ENCODE measurements around the gene MAGIX. TPM values are rescaled to one million over a fixed set of nuclear protein-coding genes. Genes with fewer than 3 reads are reported as not detected.

The MAGIX gene
- total RNA-seq, 4 donors from 2014 or later, result 0.69 to 4.6 (median 3.1) TPM

DNA sequence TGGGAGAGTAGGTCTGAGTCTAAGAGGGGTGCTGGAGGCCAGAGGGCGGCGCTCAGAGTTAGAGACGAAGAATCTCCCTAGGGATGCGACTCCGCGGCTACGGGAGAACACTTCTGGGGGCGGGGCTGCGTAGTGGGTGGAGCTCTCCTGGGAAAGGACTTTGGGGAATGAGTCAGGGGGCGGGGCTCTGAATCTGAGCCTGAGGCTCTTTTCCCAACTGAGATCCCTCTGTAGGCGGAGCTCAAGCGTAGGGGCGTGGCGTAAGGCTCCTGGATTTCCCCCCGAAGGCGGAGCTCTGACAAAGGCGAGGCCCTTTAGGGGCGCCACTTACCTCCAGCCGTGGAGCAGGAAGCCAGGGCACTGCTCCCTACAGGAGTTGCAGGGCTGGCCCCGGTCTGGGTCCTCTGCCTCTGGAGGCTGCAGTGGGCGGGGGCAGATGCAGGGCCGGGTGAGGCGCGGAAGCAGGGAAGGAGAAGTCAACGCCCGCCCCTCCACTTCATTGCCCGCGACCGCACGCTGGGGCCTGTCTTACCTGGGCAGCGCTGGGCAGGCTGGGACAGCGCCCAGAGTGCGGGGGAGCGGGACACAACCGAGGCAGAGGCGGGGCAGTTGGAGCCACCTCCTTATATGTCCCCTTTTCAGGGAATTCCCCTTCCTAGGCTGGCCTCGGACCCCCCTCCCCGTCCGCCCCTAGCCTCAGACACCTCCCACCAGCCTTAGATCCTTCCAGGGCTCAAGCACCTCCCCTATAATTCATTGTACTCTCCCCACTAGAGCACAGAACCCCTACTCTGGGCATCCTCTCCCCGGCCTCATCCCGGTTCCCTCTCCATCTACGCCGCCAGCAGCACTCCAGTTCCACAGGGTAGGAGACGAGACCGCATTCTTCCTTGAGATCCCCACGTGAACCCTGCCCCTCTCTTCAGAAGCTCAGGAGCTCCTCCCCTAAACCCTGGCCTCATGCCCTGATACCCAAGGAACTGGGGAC lies 22.0 kb downstream of the MAGIX start:
- H3K36me3 ChIP-seq, result peaks cover 0 to 26% of the 10 kb centered on the region in 2 donors
- 0 to 55% methylated on average over 1 to 19 of the region's 46 CpGs for WGBS, 2 donors (ENCODE audit: low coverage in 1 of 2)
- peak; percentile 89 for ATAC-seq
- no peaks in the 10 kb centered on the region for H3K27me3 ChIP-seq
- H3K9me3 ChIP-seq, result no peaks in the 10 kb centered on the region
- TF ChIP-seq, protein P1, sequence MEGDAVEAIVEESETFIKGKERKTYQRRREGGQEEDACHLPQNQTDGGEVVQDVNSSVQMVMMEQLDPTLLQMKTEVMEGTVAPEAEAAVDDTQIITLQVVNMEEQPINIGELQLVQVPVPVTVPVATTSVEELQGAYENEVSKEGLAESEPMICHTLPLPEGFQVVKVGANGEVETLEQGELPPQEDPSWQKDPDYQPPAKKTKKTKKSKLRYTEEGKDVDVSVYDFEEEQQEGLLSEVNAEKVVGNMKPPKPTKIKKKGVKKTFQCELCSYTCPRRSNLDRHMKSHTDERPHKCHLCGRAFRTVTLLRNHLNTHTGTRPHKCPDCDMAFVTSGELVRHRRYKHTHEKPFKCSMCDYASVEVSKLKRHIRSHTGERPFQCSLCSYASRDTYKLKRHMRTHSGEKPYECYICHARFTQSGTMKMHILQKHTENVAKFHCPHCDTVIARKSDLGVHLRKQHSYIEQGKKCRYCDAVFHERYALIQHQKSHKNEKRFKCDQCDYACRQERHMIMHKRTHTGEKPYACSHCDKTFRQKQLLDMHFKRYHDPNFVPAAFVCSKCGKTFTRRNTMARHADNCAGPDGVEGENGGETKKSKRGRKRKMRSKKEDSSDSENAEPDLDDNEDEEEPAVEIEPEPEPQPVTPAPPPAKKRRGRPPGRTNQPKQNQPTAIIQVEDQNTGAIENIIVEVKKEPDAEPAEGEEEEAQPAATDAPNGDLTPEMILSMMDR (IDR thresholded peaks at IDR 0.05), result peak in 1 of 4 experiments; percentile 19
- no peak for TF ChIP-seq EP300 (IDR thresholded peaks at IDR 0.05)
- TF ChIP-seq POLR2AphosphoS5 (IDR thresholded peaks at IDR 0.05), result no peak
- peak in 1 of 2 donors; percentile 47 for TF ChIP-seq POLR2A (IDR thresholded peaks at IDR 0.05)
- peak overlapping the region; percentile 18 to 86 (median 84) for H3K27ac ChIP-seq
- peaks cover 0 to 42% (median 0%) of the 10 kb centered on the region in 3 donors for H3K4me1 ChIP-seq
- peak overlapping the region; percentile 25 to 56 for H3K4me3 ChIP-seq

DNA sequence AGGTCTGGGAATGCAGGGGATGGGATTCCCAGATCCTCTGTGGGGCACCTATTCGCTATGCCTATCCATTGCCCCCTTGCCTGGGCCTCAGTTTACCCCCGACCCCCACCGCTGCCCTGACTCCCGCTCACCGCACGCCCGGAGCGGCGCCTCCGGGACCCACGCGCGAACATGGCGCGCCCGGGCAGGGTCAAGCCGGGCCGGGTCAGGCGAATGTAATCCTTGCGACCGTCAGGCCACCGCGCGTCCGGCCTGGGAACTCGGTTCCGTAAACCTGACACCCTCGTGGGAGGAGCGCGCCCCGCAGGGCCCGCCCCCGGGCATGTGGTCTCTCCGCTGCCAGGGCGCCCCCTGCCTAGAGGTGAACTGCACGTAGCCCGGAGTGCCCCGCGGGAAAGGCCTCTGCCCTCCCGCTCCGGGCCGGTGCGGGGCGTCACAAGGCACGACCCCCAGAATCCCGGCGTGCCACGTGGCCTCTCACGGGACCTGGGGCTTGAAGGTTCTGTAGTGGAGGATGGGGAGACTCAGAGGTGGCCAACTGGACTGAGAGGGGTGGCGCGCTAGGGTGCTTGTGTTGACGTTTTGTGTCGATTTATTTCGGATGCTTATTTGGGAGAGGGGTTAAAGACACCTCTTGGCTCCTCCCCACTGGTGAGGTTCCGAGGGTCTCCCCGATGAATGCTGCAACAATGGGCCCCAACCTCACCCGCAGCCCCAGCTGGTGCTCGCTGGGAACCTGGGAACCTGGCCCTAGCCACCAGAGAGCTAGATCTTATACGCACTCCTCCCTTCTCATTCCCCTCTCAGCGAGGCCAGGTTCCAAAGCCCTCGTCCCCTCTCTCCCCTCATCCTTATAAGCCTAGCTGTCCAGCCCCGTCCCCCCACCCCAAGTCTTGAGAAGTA lies 23.8 kb downstream of the MAGIX start, which contains the start of gene PRICKLE3:
Gene PRICKLE3 (minus strand): TSS at position 249 of the 903 bp plus-strand sequence. CDS start 76 bp downstream, at position 173.
- WGBS, 2 donors (ENCODE audit: low coverage in 1 of 2), result 35 to 100% methylated on average over 1 to 3 of the region's 62 CpGs
- no peaks in the 10 kb centered on the region for H3K9me3 ChIP-seq
- H3K27me3 ChIP-seq, result no peaks in the 10 kb centered on the region
- H3K4me3 ChIP-seq, result peak within 1 kb of the TSS; percentile 56 to 70
- peak; percentile 25 for ATAC-seq
- H3K27ac ChIP-seq, result peak within 1 kb of the TSS; percentile 82 to 91 (median 88)
- peak; percentile 52 for TF ChIP-seq POLR2AphosphoS5 (IDR thresholded peaks at IDR 0.05)
- TF ChIP-seq EP300 (IDR thresholded peaks at IDR 0.05), result no peak
- TF ChIP-seq, protein P1 (IDR thresholded peaks at IDR 0.05), result peak in 3 of 4 experiments; percentile 8 to 64 (median 24)
- peak; percentile 52 to 58 for TF ChIP-seq POLR2A (IDR thresholded peaks at IDR 0.05)
- peaks cover 0 to 49% (median 0%) of the 10 kb centered on the region in 3 donors for H3K4me1 ChIP-seq
- peaks cover 0 to 15% of the 10 kb centered on the region in 2 donors for H3K36me3 ChIP-seq

DNA sequence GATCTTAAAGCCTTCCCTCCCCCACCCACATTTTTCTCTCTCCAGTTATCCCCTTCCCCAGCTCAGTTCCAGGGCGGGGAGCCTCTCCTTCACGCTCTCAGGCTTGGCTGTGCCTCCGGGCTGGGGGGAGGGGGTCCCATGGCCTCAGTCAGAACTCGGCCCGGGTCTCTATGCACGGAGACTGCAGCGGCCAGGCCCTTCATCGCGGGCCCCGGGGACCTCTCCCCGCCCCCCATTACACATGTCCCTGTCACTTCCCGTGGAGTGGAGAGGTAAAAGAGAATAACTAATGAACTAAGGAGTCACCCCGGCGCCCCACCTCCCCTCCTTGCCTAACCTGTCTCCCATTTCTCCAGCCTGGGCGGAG lies 24.5 kb downstream of the MAGIX start:
- no CpG with 5 or more reads among the region's 15 CpGs for WGBS, 2 donors (ENCODE audit: low coverage in 1 of 2)

DNA sequence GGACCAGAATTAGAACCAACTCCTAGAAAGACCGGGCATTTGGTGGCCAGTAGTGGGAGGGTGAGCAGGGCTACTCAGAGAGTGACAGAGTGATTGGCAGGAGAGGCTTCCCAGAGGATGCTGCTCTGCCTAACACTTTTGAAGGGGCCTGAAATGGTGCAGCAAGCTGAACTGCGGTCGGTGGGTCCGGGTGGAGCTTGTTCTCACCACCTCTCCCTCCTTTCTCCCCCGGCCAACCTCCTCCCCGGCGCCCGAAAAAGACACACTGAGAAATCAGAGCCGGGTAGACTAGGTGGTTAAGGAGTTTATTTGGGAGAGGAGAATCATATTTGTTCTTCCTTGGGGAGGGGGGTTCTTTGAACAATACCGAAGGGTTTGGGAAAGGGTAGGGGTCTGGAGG lies 25.0 kb downstream of the MAGIX start:
- H3K27ac ChIP-seq, result peak overlapping the region in 3 of 4 donors; percentile 82 to 89 (median 86)

More for the DNA sequence above, 24.5 kb downstream of the MAGIX start:
- Histone ChIP-seq H3K27me3 (no peaks in the 10 kb centered on the region), H3K36me3 (peaks cover 0 to 15% of the 10 kb centered on the region in 2 donors), H3K27ac (peak overlapping the region; percentile 82 to 91 (median 88)), H3K9me3 (no peaks in the 10 kb centered on the region), H3K4me1 (peaks cover 0 to 53% (median 0%) of the 10 kb centered on the region in 3 donors), H3K4me3 (no peak overlapping the region)
- no peak for ATAC-seq
- TF ChIP-seq POLR2A (IDR thresholded peaks at IDR 0.05) (no peak), EP300 (IDR thresholded peaks at IDR 0.05) (no peak), POLR2AphosphoS5 (IDR thresholded peaks at IDR 0.05) (no peak)
- TF ChIP-seq, protein P1 (IDR thresholded peaks at IDR 0.05), result no peak

More for the DNA sequence above, 25.0 kb downstream of the MAGIX start:
- H3K9me3 ChIP-seq, result no peaks in the 10 kb centered on the region
- peaks cover 0 to 10% of the 10 kb centered on the region in 2 donors for H3K36me3 ChIP-seq
- peaks cover 0 to 55% (median 0%) of the 10 kb centered on the region in 3 donors for H3K4me1 ChIP-seq
- no peaks in the 10 kb centered on the region for H3K27me3 ChIP-seq
- TF ChIP-seq POLR2A (IDR thresholded peaks at IDR 0.05) (no peak), EP300 (IDR thresholded peaks at IDR 0.05) (no peak), POLR2AphosphoS5 (IDR thresholded peaks at IDR 0.05) (no peak)
- TF ChIP-seq, protein P1 (IDR thresholded peaks at IDR 0.05), result no peak
- no peak overlapping the region for H3K4me3 ChIP-seq
- WGBS, 2 donors (ENCODE audit: low coverage in 1 of 2), result no CpG with 5 or more reads among the region's 10 CpGs
- ATAC-seq, result no peak

All from gastroesophageal sphincter (tissue), 4 donors.